ENCODE results near the gene THAP2.

DNA sequence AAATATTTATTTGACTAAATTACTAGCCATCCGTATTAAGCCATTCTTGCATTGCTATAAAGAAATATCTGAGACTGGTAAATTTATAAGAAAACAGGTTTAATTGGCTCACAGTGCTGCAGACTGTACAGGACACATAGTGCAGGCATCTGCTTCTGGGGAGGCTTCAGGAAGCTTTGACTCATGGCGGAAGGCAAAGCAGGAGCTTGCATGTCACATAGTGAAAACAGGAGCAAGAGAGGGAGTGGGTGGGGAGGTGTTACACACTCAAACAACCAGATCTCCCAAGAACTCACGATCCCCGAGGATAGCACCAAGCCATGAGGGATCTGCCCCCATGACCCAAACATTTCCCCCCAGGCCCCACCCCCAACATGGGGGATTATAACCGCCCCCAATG is 63.9 kb downstream of the THAP2 start:
- TF ChIP-seq CTBP1 (IDR thresholded peaks at IDR 0.05; ENCODE audit: borderline replicate concordance): no peak
- TF ChIP-seq FOXK2 (IDR thresholded peaks at IDR 0.05): no peak
- no peak for TF ChIP-seq ZNF384 (IDR thresholded peaks at IDR 0.05)
- TF ChIP-seq TARDBP (IDR thresholded peaks at IDR 0.05): no peak
- no peak for TF ChIP-seq SP1 (IDR thresholded peaks at IDR 0.05)
- TF ChIP-seq L3MBTL2 (conservative IDR thresholded peaks at IDR 0.05): no peak
- no peak for TF ChIP-seq FOXA1 (IDR thresholded peaks at IDR 0.05)
- TF ChIP-seq, protein P1, sequence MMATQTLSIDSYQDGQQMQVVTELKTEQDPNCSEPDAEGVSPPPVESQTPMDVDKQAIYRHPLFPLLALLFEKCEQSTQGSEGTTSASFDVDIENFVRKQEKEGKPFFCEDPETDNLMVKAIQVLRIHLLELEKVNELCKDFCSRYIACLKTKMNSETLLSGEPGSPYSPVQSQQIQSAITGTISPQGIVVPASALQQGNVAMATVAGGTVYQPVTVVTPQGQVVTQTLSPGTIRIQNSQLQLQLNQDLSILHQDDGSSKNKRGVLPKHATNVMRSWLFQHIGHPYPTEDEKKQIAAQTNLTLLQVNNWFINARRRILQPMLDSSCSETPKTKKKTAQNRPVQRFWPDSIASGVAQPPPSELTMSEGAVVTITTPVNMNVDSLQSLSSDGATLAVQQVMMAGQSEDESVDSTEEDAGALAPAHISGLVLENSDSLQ (IDR thresholded peaks at IDR 0.05): no peak
- TF ChIP-seq BHLHE40 (IDR thresholded peaks at IDR 0.05; ENCODE audit: borderline replicate concordance): no peak
- no peak for TF ChIP-seq ELF4 (IDR thresholded peaks at IDR 0.05)
- TF ChIP-seq HDGF (IDR thresholded peaks at IDR 0.05; ENCODE audit: borderline replicate concordance): no peak
